ENCODE results near the gene CD74.

DNA sequence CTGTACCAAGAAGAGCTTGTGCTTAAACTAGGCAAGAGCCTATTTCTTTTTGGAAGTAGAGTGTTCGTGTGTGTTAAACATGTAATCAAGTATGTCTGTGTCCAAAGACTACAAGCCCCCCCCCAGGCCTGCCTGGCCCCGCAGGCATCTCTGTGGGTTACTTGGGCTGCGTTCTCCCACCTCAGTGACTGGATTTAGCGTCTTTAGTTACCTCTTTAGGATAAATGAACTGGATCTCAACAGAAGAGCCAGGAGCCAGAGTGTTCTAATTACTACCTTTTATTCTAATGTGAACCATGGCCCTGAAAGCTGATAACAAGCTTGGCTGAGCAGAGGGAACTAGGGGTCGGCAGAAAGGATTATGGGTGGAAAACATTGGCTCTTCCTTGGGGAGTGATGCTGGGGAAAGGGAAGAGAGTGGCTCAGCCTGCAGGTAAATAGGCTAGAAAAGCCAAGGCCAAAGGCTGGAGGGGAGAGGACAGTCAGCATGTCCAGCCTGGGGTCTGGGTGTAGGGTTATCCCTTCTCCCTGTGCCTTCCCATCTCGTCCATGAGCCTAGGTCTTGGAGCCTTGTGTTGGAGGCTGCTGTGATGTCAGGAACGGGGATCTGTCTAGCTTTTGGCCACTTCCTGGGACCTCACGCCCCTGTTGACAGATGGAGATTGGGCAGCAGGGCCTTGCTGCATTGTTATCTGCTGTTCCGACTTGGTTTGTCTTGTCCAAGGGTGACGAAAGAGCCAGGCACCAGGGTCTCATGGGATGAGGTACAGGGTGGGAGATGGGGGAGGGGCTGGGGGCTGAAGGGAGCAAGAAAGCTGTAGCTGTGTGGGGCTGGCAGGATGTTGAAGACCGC is 11.1 kb downstream of the CD74 start:
- TF ChIP-seq, protein P1, sequence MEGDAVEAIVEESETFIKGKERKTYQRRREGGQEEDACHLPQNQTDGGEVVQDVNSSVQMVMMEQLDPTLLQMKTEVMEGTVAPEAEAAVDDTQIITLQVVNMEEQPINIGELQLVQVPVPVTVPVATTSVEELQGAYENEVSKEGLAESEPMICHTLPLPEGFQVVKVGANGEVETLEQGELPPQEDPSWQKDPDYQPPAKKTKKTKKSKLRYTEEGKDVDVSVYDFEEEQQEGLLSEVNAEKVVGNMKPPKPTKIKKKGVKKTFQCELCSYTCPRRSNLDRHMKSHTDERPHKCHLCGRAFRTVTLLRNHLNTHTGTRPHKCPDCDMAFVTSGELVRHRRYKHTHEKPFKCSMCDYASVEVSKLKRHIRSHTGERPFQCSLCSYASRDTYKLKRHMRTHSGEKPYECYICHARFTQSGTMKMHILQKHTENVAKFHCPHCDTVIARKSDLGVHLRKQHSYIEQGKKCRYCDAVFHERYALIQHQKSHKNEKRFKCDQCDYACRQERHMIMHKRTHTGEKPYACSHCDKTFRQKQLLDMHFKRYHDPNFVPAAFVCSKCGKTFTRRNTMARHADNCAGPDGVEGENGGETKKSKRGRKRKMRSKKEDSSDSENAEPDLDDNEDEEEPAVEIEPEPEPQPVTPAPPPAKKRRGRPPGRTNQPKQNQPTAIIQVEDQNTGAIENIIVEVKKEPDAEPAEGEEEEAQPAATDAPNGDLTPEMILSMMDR (IDR thresholded peaks at IDR 0.05): no peak
- TF ChIP-seq POLR2A (IDR thresholded peaks at IDR 0.05) (no peak), POLR2AphosphoS5 (IDR thresholded peaks at IDR 0.05) (no peak)

Data from prostate gland (tissue), 2 donors.